ENCODE measurements around the gene AMDHD1. TPM values are rescaled to one million over a fixed set of nuclear protein-coding genes. Genes with fewer than 3 reads are reported as not detected.

The AMDHD1 gene
- total and polyA plus RNA-seq, 10 of the 15 experiments (the other 5 are each of a cell fraction or from before 2014, with no cell fraction given): 0.04 to 0.28 (median 0.13) TPM; not detected in 4

GRCh38 chr12:95989504-95990123 lies 46.5 kb downstream of the AMDHD1 start:
- BruUV-seq (replicated peaks): no TSS peak
- WGBS (ENCODE audit: insufficient coverage, insufficient replicate concordance, low lambda C conversion rate, missing lambda C conversion rate): 16% methylated on average over 4 of the region's 4 CpGs
- SMC1A ChIA-PET (ENCODE audit: uncharacterized antibody, unreplicated experiment): interaction anchor here (1.0 to 1.3 kb wide), 2 partner anchors 9 to 11 kb away, joined by 3 to 5 read pairs; no protein-coding TSS in a partner anchor
- no peak for FAIRE-seq
- Histone ChIP-seq H3K4me3 (no peak overlapping the region), H3K27ac (ENCODE audit: control insufficient read depth, insufficient read depth) (no peak overlapping the region), H3K36me3 (ENCODE audit: control insufficient read depth in 2 of 2, insufficient read depth in 2 of 2, low read length in 1 of 2) (no peaks in the 10 kb centered on the region), H3K4me2 (ENCODE audit: control insufficient read depth, insufficient read depth) (no peak overlapping the region), H3K27me3 (replicated peaks in 1 of 2; ENCODE audit: control insufficient read depth in 2 of 2, insufficient read depth in 2 of 2, low read length in 1 of 2) (peaks cover 0 to 3% of the 10 kb centered on the region in 2 experiments; a peak in 2 of 4 replicates), H3K79me2 (ENCODE audit: control insufficient read depth, insufficient read depth, low read length) (no peaks in the 10 kb centered on the region), H2AFZ (ENCODE audit: control insufficient read depth, low read depth, low read length) (no peak overlapping the region), H4K20me1 (ENCODE audit: control insufficient read depth, insufficient read depth) (no peaks in the 10 kb centered on the region), H3K9ac (ENCODE audit: control insufficient read depth, insufficient read depth, low read length) (no peak overlapping the region), H3K4me1 (ENCODE audit: control insufficient read depth, insufficient read depth, low read length) (no peaks in the 10 kb centered on the region), H3K9me3 (replicated peaks; ENCODE audit: control insufficient read depth, insufficient read depth, low read length) (no peaks in the 10 kb centered on the region)
- DNase-seq (ENCODE audit: low read depth, low spot score): no peak
- RAD21 ChIA-PET (ENCODE audit: unreplicated experiment): interaction anchor here (2.2 kb wide), 1 partner anchor 9 kb away, joined by 9 read pairs; no protein-coding TSS in a partner anchor
- ATAC-seq: no peak
- POLR2A ChIA-PET: no interaction called here
- in situ Hi-C loops (cut with MboI) (no loop called here), intact Hi-C loops (cut with micrococcal nuclease; ENCODE audit: unreplicated experiment) (no loop called here)
- CTCF ChIA-PET: interaction anchor here (1.7 to 2.7 kb wide), 2 partner anchors 9 to 72 kb away, joined by 5 to 23 read pairs; no protein-coding TSS in a partner anchor
- TF ChIP-seq CREB1 (IDR thresholded peaks at IDR 0.05; ENCODE audit: low read depth): no peak
- TF ChIP-seq ZBED1 (IDR thresholded peaks at IDR 0.05; ENCODE audit: borderline replicate concordance): no peak
- TF ChIP-seq ZBTB11 (CRISPR knock-in tag; IDR thresholded peaks at IDR 0.05): no peak
- TF ChIP-seq, protein P1, sequence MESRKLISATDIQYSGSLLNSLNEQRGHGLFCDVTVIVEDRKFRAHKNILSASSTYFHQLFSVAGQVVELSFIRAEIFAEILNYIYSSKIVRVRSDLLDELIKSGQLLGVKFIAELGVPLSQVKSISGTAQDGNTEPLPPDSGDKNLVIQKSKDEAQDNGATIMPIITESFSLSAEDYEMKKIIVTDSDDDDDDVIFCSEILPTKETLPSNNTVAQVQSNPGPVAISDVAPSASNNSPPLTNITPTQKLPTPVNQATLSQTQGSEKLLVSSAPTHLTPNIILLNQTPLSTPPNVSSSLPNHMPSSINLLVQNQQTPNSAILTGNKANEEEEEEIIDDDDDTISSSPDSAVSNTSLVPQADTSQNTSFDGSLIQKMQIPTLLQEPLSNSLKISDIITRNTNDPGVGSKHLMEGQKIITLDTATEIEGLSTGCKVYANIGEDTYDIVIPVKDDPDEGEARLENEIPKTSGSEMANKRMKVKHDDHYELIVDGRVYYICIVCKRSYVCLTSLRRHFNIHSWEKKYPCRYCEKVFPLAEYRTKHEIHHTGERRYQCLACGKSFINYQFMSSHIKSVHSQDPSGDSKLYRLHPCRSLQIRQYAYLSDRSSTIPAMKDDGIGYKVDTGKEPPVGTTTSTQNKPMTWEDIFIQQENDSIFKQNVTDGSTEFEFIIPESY (IDR thresholded peaks at IDR 0.05): no peak
- no peak for TF ChIP-seq SUZ12 (IDR thresholded peaks at IDR 0.05; ENCODE audit: unreplicated experiment)
- TF ChIP-seq YY1 (IDR thresholded peaks at IDR 0.05; ENCODE audit: low read depth, low read length): no peak
- TF ChIP-seq CBX5 (IDR thresholded peaks at IDR 0.05; ENCODE audit: low read depth): no peak
- TF ChIP-seq SMAD5 (IDR thresholded peaks at IDR 0.05; ENCODE audit: low read depth): no peak
- no peak for TF ChIP-seq ZBTB4 (CRISPR knock-in tag; IDR thresholded peaks at IDR 0.05)
- no peak for TF ChIP-seq IKZF1 (conservative IDR thresholded peaks at IDR 0.05)
- TF ChIP-seq, protein P2, sequence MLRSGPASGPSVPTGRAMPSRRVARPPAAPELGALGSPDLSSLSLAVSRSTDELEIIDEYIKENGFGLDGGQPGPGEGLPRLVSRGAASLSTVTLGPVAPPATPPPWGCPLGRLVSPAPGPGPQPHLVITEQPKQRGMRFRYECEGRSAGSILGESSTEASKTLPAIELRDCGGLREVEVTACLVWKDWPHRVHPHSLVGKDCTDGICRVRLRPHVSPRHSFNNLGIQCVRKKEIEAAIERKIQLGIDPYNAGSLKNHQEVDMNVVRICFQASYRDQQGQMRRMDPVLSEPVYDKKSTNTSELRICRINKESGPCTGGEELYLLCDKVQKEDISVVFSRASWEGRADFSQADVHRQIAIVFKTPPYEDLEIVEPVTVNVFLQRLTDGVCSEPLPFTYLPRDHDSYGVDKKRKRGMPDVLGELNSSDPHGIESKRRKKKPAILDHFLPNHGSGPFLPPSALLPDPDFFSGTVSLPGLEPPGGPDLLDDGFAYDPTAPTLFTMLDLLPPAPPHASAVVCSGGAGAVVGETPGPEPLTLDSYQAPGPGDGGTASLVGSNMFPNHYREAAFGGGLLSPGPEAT (IDR thresholded peaks at IDR 0.05; ENCODE audit: low read depth): no peak
- TF ChIP-seq JUNB (IDR thresholded peaks at IDR 0.05): no peak

Data from GM12878 (cell line).